NCI-H1694 treated with DMSO at 0.1 percent for 48 hours (cell line): ENCODE measurements around the gene NPAS3.

Experiments used
- DNase-seq: peaks from one replicate; lab custom pipeline; 2025; lab: John Stamatoyannopoulos, UW

Gene NPAS3

DNA sequence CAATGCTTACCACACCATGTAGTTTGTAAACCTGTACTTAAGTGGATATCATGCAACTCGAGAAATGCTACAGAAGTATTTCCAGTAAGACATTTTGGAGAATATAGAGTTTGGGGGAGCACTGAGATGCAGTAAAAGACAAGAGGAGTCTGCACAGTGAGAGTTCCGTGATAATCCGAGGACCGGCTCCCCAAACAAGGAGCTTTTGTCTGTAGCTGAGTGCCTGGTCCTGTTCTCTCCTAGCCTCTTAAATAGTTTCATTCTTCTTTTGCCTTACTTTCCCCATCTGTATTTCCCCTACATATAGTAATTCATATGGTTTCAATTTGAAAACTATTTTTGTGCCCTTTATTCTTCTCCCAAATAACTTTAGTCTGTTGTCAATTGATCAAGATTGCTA is 648.1 kb downstream of the NPAS3 start:
- no peak for DNase-seq

DNA sequence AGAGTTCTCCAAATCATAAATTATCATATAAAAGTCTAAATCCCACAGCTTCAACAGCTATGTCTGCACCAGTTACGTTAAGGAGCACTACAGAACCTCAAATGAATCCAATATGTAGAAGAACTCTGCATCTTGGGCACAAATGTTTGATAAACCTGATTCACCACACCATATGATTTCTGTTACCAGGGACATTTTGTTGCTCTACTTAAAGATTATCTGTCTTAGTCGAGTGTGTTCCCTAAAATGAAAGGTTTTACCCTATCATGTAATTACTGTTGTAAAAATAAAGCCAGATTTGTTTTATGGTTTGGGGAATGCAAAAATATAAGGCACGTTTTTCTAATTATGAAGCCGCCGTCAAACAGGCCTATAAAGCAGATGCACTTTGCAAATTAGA is 649.1 kb downstream of the NPAS3 start:
- no peak for DNase-seq

DNA sequence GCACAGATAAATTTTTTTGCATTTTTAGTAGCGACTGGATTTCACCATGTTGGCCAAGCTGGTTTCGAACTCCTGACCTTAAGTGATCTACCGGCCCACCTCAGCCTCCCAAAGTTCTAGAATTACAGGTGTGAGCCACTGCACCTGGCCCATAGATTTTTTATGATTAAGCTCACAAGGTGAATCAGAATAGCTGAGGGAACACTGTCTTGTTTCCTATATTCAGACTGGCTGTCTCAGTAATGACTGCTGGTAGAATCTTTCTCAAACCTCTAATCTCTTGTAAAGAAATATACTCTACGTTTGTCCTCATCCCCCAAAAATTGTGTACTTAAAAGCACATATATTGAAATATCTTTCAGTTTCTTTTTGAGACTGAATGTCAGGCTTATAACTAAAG is 650.1 kb downstream of the NPAS3 start:
- DNase-seq = no peak

DNA sequence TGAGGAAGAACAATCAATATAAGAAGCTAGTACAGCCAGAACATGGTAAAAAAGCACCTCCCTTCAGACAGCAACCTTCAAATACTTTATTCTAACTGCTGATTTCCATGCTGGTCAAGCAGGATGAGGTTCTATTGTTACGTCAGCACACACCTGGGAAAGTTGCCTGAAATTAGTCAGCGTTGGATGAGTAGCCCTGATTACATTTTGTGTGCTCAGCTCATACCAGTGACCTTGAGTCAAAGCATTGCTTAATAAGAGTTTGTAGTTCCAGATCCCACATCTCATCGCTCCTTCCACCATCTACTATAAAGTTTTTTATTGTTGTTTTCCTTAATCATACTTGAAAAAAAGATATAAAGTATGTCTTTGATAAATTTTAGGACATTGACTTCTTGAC is 650.7 kb downstream of the NPAS3 start:
- DNase-seq = no peak

DNA sequence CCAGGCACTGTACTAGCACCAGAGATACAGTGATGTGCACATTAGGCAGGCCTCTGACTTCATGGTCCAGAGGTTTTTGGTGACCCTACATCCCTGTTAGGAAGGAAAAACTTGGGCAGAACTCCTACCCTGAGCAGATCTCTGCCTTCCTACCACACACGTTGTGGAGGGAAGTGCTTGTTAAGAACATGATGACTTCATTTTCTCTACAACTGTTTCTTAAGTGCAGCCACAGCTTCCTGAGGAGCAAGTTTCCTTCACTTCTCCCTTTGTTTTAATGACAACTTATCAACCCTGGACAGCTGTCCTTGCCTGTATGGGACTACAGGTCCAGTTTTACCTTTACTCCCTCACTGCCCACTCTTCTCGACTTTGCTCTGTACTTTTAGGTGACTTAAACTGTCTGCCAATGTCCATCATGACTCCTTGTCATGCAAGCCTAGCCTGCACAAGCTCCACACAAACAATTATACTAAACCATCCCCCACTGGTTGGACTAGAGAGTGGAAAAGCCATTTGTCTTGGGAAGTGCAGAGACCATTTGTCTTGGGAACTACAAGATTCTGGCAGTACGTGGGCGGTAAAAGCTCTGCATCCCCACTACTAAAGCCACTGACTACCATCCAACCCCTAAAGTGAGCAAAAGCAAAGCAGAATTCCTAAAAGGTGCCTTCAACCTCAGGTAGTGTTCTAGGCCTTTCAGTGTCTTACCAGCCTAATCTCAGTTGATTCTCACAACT is 652.4 kb downstream of the NPAS3 start:
- DNase-seq = no peak

DNA sequence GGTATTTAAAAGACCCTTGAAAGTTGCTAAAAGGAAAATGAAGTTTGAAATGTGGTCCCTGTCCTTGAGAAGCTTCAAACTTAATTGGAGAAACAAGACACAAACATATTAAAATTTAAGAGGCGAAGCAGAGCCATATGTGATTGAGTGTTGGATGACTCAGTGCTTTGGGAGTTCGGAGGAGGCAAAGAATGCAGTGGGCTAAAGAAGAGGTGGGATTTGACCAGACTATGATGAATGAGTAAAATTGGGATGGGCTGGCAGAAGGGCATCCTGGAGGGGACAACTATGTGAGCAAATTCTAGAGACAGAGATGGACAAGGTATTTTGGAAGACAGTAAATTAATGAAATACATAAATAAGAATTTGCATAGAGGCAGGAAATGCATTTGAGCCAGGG is 653.6 kb downstream of the NPAS3 start:
- DNase-seq = no peak

DNA sequence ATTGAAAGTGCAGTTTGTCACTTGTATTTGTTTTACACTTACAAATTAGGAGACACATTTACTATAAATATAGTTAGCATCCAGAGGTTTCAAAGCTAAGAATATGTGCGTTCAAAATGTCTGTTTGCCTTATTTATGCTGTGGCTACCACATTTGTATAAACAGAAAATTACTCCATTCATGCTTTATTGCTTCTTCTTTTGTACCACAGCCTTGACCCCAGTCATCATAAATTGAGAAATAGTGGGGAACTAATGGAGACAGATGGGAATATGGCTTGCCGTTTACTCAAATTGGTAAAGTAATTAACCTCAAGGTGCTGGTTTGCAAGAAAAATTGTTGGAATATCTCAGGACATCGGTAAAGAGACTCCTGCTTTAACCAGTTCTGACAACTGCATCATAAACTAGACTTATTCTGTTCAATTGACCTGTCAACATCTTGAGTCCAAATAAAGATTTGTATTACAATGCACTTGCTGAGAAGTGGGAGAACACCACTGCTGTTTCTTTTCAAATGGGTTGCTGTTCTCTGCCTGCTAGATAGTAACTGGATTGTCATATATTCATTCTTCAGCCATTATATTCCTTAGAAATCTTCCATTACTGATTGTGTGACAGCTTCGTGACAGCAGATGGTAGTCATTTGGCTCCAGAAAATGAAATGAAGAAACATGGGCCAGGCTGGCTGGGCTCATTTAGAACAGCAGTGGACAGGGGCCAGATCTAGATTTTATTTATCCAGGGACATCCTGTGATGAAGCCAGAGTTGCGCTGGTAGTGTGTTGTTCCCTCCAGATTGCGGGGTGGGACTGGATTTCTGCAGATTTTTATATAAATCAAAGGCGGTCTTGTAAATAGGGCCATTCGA is 657.8 kb downstream of the NPAS3 start:
- DNase-seq = peak; percentile 27

DNA sequence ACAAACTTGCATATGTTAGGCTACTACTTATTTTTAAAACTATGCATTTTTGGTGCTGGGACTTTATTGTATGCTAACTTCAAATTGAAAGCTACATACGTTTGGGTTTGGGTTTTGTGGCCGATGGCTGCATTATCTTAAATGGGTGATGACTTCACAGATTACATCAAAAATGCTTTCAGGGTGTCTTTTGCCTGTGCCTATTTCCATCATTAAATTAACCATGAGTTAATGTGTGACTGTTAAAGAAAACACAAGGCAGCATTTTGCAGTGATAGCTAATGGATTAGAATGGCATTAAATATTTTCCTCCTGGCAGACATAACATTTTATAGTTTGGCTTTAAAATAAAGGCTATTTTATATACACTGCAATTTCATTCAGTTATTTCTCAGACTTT is 659.9 kb downstream of the NPAS3 start:
- no peak for DNase-seq

DNA sequence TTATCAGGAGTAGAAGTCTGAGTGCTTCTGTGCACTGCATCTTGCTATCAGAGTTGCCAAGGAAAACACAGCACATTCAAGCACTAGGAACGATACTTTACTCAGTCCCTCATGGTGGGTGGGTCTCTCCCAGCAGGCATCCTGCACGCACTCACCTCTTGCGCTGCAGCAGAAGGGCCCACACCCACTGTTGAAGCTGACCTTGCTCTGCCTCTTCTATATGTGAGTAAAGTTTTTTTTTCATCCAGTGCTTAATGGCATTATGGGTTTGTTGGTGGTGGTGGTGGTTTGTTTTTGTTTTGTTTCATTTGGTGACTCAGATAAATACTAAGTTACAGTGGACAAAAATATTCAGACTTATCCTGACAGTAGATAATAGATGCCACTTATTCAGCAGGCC is 663.7 kb downstream of the NPAS3 start:
- DNase-seq = no peak

DNA sequence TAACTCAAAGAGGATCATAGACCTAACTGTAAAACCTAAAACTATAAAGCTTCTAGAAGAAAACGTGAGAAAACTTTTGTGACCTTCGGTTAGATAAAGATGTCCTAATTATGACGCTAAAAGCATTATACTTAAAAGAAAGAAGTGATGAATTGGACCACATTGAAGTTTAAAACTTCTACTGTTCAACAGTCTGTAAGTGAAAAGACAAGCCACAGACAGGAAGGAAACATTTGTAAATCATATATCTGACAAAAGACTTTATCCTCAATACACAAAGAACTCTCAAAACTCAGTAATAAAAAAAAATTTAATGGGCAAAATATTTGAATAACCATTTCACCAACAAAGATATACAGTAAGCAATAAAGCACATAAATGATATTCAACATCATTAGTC is 667.9 kb downstream of the NPAS3 start:
- no peak for DNase-seq

DNA sequence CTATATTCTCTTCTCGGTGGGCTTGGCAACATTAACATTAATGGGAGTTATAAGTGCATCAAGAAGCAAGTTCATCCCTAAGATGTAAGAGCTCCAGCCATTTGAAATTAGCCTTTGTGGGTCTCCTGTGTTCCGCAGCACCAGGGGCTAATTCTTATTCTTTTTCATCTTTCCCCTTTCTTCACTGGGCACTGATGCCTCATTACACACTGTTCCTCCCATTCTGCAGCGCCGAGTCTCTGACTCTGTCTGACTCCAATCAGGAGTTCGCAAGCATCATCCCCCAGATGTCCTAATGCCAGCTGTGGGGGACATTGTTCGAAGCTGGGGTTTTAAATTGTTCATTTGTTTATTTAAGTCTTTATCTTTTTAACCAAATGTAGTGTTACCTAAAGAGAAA is 670.9 kb downstream of the NPAS3 start:
- DNase-seq = no peak

DNA sequence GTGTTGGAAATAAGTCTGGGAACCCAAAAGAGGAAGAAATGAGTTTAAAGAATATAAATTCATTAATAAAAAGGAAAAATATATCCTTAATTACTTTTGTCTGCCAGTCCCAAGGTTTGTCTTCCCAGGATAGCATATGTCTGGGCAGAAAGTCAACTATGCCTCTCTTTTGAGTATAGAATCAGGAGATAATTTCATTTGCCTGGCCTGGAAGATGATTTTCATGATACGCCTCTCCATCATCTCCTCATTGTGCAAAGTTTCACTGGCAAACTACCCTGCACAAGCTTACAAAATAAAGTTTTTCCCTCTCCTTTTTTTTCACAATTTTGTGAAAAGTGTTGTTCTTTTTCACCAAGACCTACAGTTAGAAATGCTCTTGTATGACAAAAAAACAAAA is 671.4 kb downstream of the NPAS3 start:
- DNase-seq = no peak

DNA sequence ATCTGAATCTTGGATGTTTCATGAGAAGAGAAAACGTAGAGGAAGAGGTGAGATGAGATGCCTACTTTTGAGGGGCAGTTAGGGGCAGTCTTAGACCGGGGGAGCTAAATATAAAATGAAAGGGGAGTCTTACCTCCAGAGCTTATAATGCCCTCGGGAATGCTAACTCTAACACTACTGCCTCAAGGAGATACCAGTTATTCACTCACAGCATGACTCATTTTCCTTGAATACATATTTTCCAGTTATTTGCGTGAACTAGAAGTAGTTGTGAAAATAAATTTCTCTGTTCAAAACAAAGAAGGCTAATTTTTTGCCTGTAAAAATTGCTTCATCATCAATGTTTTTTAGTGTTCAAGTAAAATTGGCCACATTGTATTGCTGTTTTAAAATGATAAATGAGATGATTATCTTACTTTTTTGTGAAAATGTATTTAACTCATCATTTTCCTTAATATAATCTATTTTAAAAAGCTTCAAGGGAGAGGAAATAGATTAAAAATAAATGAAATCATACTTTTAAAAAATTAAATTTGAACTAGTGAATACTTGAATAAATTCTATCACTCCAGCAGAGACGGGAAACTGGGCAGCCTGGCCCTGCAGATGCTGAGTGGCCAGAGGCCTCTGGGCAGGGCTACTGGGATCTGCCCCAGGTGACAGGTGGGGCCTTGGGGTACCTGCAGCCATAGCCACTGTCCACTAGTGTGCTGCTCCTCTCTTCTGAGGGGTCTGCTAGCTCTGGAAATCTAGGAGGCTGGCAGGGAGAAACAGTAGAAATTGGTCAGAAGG is 672.9 kb downstream of the NPAS3 start:
- no peak for DNase-seq

DNA sequence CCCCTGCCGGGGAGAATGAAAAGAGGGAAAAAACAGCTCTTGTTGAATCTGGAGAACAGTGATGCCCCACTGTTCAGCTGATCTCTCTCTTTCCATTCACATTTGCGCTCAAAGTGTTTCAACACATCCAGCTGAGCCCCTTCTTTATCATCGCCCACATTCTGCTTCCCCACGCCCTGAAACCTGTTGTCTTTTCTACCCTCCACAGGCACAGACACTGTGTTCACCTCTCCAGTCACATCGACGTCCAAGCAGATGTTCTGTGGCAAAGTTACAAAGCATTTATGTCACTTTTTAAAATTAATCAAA is 673.5 kb downstream of the NPAS3 start:
- DNase-seq = no peak

DNA sequence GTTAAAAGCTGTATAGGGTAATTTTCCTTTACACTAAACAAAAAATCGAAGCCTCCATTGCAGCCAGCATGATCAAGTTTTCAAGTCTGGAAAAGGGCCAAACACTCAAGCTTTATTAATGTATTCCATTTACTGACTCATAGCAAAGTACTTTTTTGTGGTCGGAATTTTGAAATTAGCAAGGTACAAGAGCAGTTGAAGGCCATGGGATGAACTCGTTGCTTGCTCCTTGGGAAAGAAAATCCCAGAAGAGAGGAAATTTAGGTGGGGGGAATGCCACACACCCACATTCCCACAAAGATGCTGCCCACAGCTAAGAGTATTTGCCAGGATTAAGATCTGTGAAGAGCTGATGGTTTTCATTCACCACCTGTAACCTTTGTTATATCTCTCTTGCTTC is 678.5 kb downstream of the NPAS3 start:
- DNase-seq = no peak

DNA sequence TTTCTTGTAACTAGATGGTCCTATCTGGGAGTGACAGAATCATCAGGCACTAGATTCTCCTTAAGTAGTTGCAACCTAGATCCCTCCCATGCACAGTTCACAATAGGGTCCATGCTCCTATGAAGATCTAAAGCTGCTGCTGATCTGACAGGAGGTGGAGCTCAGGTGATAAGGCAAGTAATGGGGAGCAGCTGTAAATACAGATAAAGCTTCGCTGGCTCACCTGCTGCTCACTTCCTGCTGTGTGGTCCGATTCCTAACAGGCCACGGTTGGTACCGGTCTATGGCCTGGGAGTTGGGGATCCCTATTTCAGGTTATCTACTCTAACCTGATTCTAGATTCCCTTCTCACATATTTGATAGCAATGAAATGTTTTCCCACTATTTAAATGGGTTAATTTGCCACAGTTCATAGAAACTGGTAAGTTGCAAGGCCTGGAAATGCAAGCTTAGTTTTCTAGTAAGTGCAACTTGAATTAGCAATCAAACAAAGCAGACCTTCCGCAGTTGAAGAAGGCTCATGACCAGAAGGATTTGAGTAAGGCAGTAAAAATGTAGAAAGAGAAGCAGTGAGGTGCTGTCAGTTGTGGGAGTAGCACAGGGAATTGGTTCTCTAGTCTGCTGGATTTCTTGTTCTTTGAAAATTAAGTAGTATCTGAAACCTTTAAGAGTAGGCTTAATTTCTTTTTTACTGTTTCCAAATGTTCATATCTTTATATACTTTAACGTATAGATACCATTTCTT is 679.9 kb downstream of the NPAS3 start:
- no peak for DNase-seq

DNA sequence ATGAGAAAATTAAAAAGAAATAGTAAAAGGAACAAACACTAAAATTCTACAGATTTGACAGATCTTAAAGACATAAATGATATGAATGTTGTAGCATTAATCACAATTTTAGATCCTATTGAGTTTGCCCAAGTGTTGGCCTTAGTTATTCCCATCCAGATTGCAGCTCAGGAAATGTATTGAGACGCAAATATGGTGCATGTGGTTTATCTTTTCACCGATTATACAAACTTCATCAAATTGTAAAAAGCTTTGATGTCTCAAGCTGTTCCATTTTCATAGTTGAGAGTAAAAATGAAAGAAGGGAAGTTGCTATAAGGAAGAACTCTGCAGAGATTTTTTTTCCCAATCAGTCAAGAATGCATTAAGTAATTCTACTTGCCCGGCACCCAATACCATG is 683.8 kb downstream of the NPAS3 start:
- DNase-seq = no peak

DNA sequence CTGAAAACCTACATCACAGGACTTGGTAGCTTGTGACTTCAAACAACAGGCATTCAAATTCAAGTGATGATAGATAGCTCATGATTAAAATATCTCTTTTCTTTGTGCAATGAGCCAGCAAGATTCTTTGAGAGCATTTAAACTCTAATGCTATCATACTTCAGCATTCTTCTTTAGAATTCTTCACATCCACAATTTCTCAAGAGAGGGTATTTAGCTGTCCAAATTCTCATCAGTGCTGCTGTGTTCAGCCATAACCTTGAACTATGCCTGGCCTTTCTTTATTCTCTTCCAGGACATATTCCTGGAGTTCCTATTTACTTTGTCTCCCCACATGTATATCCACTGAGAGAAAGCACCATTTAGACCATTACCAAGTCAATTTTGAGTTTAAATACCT is 691.1 kb downstream of the NPAS3 start:
- no peak for DNase-seq

DNA sequence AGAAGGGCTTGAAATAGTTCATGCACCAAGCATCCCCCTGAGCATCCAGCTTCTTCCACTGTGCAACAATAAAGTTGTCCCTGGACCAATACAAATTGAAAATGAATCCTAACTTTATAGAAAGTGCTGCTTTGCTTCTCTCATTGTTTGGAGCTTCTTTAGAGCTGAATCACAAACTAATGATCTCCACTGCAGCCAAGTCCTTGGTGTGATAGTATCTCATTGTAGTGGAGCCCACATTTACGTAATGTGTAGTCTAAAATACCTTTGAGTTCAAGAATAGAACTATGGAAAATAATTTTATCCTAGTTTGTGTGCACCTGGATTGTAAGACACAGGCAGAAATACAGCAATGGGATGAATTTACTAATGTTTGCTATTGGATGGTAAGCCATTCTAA is 692.3 kb downstream of the NPAS3 start:
- DNase-seq = no peak

DNA sequence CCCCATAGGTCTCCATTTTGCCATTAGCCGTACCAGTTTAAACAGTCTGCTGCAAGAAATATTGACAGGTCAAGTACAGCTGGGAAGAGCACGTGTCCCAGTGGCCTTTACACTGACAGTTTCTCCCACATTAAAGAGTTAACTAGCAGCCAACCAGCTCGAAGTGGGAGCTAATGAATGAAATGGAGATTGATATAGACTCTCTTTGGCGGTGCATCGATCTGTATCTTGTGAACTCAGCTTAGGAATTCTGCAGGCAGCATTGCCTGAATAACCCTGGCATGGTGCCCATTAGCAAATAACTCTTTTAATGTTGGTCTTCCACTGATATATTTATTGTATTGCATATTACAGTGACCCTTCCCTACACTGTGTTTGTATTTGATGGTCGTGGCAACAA is 692.8 kb downstream of the NPAS3 start:
- no peak for DNase-seq

DNA sequence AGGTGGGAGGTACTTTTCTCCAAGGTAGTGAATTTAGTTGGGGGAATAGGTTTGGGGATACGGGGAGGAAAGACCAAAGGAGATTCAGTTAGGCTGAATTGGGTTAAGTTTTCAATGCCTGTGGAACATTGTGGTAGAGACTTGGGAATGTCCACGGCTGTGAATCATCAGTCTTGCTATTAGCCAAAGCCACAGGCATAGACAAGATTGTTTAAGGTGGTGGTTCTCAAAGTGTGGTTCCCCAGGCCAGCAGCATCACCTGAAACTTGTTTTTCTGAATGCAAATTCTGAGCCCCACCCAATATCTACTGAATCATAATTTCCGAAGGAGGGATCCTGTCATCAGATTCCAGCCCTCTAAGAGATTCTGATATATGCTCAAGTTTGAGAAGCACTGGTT is 696.0 kb downstream of the NPAS3 start:
- no peak for DNase-seq

DNA sequence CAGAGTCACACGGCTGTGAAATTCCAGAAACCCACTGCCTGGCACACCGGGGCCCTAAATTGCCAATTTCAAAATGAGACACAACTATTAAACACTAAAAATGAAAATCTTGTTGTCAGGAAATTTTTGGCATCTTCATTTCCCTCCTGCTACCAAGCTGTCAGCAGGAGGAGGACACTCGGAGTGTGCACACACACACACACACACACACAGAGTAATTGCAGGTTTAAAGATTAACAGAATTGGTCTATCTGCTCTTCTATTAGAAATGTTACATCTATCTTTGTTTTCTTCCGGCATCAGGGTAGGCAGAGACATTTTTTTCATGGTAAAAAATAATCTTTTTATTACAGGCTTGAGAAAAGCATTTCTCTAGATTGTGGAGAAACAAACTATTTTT is 698.0 kb downstream of the NPAS3 start:
- DNase-seq = no peak
